ENCODE results near the gene GNAS.
"Not testable (repeated sequence)": the region's sequence is repeated elsewhere in the genome, so short reads cannot be mapped to it uniquely, and the experiment has no call there.

Gene GNAS

GRCh38 chr20:58938541-58938940 is 86.0 kb downstream of the GNAS start:
- no peak for DNase-seq

GRCh38 chr20:58941471-58941870 is 89.0 kb downstream of the GNAS start:
- DNase-seq: no peak

- no peak for DNase-seq
Observed at GRCh38 chr20:58942549-58942948, 90.0 kb downstream of the GNAS start.

- no peak for DNase-seq
Observed at GRCh38 chr20:58944610-58945009, 92.1 kb downstream of the GNAS start.

GRCh38 chr20:58945965-58946631 is 93.6 kb downstream of the GNAS start:
- no peak for DNase-seq

- DNase-seq: not testable (repeated sequence)
Observed at GRCh38 chr20:58947797-58948388, 95.4 kb downstream of the GNAS start.

- DNase-seq: no peak
Observed at GRCh38 chr20:58950603-58951002, 98.1 kb downstream of the GNAS start.

GRCh38 chr20:58953050-58953449 is 100.5 kb downstream of the GNAS start:
- DNase-seq: no peak

- no peak for DNase-seq
Observed at GRCh38 chr20:58956078-58956477, 103.6 kb downstream of the GNAS start.

GRCh38 chr20:58959652-58960051 is 107.1 kb downstream of the GNAS start:
- no peak for DNase-seq

All from activated naive CD4-positive, alpha-beta T cell treated with Interleukin-2 at 50 U/mL for 16 hours (primary cell).